NOMO-1 treated with dmso at 0.1 percent for 144 hours (cell line): ENCODE results near the gene TMEM234.
A peak's percentile ranks its signal among the peaks of the same experiment; 100 is the strongest.

Experiments
- DNase-seq: peaks from one replicate; lab custom pipeline; 2025; ENCODE audit not compliant: unreplicated experiment; lab: John Stamatoyannopoulos, UW

The TMEM234 gene

DNA sequence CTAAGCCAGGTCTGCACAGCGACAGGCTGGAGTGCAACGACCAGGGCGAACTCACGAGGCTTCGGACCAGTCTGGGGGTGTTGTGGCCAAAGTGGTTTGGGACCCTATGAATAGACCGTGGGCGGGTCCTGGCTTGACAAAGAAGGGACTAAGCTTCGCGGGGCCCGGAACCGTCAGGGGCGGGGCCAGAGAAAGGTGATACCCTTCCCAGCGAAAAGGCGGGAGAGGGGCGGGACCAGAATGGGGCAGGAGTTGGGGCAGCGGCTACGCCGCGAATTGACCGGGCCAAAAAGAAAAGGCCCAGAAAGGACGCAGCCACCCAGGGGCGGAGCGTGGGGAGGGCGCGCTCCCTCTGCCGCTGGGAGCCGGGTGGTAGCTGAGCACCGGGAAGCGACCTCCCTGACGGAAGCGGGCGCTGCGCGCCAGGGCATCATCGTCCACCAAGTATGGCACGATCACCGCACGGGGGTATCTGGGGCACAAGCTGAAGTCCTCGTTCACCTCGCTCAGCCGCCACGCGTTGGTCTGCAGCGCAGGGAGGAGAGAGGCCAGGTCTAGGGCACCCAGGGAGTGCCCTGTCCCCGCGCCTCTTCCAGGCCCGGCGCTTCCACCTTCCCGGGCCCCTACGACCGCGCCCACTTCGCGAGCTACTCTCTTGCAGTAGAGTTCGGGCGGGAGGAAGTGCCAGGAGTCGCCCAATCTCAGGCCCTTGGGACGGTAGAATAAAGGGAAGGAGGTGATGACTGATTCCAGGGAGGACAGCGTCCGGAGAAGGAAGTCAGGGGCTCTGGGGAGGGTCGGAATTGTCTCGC lies 18.2 kb upstream of the TMEM234 start:
- peak; percentile 70 for DNase-seq

DNA sequence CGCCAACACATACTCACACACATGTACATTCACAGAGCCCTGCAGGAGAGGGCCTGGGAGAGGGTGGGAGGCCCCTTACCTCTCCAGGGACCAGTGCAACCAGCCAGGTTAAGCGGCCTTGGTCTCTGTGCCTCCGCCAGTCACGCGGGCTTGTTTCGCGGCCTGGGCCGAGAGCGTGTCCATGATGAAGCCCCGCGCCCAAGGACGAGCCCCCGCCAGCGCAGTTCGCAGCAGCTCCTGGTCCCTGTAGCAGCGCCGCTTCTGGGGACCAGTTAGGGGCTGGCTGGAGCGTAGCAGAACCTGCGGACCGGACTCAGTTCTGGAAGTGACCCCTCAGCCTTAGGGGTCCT lies 17.6 kb upstream of the TMEM234 start:
- no peak for DNase-seq

DNA sequence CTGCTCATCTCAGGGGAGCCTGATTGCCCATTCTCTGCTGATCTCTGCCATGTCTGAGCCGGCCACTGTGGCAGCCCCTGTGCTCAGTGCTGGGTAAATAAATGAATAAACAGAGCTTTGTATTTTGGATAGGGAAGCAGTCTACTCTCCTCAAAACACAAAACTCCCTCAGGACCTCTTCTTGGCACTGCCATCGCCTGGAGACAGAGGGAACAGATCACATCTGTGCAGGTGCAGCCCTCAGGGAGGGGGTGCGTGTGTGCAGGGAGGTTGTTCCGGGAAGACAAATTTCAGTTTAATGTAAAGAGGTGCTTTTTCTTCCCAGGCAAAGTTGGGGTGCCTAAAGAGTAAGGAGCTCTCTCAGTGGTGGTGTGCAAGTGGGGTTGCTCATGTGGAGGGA lies 17.2 kb upstream of the TMEM234 start:
- no peak for DNase-seq

DNA sequence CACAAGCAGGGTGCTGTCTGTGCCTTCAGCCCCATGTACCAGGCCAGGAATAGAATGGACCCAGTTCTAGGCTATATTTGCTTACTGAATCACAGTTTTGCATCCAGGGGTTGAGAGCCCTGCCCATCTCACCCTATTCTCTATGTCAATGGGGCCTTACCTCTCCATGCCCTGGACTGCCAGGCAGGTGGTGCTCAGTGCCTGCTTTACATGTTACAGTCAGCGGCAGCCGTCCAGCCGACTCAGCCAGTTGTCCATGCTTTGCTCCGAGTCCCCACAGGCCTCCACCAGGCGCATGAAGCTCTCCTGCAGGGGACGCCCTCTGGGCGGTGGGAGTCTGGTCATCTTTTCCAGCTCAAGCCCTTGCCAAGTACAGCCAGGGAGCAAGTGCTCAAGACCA lies 12.6 kb upstream of the TMEM234 start:
- no peak for DNase-seq

DNA sequence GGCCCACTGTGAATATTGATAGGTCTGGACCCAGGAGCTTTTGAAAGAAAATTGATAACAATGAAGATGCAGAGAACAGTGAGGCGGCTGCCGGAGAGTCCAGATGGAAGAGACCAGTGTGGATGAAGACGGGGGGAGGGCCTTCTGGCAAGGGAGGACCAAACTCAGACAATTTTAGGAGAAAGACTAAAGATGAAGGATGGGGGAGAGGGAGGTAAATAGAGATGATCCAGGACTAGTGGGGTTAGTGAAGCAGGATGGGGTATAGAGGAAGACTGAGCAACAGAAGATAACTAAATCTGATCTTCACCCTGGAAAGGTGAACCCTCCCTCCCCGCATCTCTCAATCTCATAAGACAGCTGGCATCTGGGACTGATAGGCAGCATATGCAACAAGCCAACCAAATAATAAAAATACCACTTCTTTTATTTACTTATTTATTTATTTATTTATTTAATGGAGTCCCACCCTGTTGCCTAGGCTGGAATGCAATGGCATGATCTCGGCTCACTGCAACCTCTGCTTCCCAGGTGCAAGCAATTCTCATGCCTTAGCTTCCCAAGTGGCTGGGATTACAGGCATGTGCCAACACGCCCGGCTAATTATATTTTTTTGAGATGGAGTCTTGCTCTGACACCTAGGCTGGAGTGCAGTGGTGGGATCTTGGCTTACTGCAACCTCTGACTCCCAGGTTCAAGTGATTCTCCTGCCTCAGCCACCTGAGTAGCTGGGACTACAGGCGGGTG lies 10.6 kb upstream of the TMEM234 start:
- no peak for DNase-seq

DNA sequence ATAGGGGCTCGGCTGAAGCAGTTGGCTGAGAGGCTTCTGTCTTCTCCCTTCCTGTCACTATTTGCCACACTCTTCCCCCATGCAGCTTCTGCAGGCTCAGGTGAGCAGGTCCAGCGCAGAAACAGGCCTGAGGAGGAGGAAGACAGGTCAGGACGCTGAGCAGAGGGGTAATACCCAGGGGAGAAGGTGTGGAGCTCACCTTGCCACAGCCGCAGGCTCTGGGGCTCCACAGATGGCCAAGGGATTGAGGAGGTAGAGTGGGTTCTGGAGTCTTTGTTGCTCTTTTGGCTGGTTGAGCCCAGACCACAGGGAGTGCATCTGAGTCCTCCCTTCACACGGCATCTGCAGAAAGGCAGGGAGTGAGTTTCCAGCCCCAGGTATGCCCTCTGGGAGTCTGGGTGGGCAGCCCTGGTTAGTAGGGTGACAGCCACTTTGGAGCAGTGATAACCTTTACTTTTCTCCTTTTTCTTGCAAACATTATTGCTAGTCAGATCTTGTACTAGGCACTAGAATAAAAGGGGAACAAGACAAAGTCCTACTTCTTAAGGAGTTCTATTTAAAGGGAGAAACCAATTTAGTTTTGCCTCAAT lies 9.8 kb upstream of the TMEM234 start:
- no peak for DNase-seq

DNA sequence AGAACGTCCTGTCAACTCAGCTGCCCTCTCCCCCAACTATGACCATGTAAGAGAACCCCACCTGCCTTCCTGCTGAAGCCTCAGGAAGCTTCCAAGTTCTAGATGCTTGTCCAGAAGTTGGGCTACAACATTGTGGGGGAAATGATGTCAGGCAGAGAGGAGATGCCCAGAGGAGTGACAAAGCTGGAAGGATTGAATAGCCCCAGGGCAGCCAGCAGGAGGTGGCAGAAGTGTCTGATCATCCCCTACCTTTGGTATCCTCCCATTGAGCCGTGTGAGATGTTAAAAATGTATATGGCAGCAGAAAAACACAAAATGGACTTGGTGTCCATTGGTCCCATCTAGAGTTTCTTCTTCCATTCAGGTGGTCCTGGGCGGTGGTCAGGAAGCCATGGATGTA lies 6.6 kb upstream of the TMEM234 start:
- DNase-seq: no peak

DNA sequence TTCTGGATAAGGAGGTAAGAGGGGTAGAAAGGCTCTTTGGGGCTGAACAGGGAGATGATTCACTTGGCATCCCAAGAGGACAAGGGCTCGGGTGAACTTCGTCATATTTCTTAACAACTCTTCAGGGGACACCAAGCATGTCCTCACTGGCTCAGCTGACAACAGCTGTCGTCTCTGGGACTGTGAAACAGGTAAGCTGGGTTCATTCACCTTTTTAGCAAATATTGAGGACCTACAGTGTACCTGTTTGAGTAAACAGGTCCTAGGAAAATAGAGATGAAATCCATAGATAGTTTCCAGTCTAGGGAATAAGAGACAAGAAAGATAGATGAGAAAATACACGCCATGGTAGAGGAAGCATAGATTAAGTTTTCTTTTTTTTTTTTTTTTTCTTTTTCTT lies 2.1 kb upstream of the TMEM234 start:
- no peak for DNase-seq

DNA sequence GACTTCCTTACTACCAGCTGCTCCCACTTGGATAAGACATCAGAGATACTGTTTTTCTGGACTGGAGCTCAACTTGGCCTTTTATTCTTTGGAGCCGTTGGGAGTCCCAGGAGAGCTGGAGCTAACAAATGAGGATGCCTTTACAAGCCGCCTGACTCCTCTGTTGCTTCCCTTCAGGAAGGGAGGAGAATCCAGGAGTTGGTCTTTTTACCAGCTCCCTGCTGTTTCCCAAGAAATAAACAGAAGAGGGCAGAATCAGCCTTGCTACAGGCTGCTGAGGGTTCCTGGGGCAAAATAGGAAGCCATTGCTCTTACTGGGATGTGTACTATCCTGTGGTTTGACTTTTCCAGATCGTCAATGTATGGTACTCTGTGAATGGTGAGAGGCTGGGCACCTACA lies 1.5 kb upstream of the TMEM234 start:
- DNase-seq: no peak

DNA sequence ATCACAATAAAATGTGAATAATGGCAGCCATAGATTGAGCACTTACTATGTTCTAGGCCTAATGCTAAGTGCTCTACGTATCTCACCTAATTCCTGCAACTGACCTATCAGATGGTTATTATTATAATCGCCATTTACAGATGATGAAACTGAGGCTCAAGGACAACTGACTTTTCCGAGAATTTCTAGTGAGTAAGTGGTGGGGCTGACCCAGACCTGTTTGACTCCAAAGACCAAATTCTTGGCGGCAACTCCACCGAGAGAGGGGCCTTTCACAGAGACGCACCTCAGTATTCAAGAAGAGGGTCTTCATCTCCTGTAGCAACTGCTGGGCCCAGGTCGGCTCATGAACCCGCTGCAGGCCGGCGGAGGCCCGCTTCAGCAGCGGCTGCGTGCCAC lies 573 bp downstream of the TMEM234 start:
- no peak for DNase-seq

DNA sequence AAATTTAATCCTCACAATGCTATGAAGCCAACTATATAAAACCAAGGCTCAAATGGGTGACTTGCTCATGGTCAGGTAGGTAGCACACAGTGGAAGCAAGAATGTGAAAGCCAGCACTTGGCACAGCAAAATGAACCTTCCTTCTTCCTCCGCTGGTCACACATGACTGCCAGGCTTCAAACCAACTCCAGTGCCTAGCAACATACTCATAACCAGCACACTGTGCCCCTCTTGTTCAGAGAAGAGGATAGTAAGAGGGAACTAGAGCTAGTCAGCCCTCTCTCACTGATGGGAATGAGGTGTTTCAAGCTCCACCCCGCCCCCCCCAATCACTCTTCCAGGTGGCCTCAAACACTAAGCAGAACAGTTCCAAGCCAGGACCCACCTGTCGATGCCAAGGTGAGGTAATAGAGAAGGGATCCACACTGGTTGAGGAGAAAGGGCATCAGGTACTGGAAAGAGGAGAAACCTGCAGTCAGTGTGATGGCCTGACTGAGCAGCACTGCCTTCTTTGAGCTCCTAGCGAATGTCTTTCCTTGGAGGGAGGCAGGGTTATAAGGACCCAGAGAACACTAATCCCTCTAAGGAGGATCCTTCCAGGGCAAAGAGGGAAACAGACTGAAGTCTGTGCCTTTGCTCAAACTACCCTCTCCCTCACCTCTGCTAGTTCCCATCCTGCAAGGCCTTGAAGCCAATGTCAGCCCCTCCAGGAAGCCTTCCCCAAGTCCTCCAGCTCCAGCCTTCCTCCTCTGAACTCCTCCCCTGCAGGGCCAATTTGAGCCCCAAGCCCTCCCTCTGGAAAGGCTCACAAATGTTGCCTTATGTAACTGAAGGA lies 1.2 kb downstream of the TMEM234 start:
- DNase-seq: no peak

DNA sequence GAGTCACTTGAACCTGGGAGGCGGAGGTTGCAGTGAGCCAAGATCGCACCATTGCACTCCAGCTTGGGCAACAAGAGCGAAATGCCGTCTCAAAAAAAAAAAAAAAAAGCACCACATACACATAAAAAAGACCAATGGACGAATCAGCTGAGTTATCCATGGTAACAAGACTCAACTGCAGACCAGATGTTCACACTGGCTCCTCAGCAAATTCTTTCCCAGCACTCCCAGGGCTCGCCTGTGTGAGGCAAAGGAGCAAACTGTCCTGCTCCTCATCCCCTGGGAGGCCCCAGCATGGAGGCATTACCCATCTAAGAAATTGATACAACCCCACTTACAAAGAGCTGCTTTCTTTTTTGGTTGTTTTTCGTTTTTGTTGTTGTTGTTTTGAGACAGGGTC lies 3.1 kb downstream of the TMEM234 start:
- no peak for DNase-seq

DNA sequence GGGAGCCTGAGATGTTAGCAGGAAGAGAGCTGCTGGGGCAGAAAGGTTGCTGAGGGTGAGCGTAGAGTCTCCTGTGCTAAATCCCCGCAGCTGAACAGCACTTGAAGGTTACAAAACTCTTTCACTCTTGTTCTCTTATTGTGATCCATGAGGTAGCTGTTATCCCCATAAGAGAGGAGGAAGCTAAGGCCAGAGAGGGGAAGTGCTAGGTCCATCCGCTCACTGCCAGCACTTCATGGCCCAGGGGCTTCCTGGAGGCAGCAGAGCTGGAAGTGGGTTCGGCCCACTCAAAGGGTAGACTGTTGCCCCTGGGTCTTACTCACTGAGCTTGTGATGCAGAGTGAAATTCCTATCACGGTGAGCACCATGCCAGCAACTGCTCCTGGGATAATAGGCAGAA lies 5.6 kb downstream of the TMEM234 start:
- DNase-seq: no peak

DNA sequence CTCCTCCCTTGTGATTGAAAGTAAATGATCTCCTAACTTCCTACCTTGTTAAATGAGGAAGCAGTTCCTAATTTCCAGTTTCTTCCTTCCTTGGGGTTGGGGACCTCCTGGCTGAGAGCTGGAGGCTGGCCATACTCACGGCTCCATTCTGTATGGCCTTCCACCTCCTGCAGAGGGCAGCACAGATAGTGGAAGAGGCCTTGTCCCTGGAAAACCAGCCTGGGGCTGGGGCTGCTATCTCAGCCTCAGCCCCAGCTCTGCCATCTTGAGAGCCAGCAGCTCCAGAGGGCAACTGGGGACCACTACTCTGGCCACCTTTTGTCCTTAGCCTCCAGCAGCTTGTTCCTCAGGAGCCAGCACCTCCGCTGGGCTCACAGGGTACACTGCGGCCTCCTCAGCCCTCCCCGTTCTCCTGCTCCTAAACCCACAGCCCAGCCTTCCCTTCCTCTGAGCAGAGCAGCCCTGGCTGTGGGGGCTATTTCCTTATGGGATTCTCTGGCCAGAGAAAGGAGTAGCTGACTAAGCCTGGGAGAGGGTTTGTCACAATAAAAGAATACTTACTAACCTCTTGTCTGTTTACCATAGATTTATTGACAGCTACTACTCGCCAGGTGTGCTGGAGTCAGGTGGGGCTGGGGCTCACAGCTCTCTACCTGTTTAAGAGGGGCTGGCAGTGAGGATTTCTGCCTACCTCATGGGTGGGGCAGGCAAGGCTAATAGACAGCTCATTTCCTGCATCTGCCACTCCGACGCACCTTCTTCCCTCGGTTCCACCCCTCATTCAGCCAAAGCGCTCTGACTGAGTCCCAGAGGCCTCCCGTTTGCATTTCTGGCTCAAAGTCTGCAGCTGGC lies 6.3 kb downstream of the TMEM234 start:
- peak; percentile 32 for DNase-seq

DNA sequence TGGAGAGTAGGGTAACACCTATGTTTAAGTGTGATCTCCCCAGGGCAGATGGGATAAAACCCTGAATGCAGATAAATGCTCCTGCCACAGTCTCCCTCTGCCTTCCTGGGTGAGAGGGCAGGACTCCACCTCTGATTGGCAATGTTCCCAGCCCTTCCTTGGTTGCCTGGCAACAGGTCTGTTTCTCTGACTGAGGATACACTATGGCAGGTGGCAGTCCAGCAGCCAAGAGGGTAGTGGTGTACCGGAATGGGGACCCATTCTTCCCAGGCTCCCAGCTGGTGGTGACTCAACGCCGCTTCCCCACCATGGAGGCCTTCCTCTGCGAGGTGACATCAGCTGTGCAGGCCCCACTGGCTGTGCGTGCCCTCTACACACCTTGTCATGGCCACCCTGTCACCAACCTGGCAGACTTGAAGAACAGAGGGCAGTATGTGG lies 13.2 kb downstream of the TMEM234 start, which contains the start of gene DCDC2B:
Gene DCDC2B (plus strand): TSS at position 199 of the 438 bp plus-strand sequence. CDS start 5 bp downstream, at position 204.
- DNase-seq: no peak

DNA sequence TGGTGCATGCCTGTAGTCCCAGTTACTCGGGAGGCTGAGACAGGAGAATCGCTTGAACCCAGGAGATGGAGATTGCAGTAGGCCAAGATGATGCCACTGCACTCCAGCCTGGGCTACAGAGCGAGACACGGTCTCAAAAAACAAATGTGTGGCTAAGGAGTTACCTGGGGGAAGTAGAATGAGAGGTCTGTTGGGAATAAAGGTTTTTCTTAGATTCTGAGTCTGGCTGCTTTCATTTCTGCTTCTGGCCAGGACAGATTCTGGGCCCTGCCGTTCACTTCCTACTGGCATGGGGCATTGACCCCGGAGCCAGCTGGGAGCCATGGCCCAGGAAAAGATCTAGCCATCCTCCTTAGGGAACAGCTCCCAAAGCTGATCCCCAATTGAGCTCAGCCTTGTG lies 13.7 kb downstream of the TMEM234 start:
- no peak for DNase-seq

DNA sequence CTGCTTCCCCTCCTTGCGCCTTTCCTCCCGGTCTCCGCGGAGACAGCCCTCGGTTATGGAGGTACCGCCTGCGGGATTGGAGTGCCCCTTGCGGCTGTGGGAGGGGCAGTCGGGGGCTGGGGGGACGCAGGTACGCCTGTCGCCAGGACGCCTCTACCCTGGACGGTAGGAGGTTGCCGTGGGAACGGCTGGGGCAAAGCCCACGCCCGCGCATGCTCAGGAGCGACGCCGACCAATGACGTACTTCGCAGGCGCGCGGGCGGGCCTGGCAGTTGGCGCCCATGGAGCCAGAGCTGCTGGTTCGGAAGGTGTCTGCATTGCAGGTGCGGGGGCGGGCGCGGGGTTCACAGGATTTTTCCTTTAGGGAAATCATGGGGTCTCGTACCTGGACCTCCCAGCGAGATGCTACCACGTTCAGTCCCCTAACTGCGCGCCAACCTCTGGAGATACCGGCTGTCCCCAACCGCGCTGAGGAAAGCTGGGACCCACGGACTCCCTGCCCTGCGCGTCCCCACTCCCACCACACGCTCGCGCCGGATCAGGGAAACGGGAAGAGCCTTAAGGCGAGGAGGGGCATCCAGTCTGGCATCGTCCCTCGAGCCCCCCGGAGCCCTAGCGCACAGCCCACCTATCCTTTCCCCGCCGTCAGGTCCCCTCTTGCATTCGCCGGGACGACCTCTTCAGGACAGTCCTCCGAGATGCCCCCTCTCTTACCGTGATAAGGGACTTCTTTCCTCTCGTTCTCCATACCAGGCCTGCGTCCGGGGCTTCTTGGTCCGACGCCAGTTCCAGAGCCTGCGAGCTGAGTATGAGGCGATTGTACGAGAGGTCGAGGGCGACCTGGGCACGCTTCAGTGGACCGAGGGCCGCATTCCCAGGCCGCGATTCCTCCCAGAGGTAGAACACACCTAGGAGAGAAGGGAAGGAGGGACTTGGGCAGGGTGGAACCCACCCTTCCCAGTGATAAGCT lies 16.5 kb downstream of the TMEM234 start, which contains the start of gene IQCC:
Gene IQCC (plus strand): TSS at position 271 of the 970 bp plus-strand sequence. CDS start 11 bp downstream, at position 282.
- peak; percentile 61 for DNase-seq

DNA sequence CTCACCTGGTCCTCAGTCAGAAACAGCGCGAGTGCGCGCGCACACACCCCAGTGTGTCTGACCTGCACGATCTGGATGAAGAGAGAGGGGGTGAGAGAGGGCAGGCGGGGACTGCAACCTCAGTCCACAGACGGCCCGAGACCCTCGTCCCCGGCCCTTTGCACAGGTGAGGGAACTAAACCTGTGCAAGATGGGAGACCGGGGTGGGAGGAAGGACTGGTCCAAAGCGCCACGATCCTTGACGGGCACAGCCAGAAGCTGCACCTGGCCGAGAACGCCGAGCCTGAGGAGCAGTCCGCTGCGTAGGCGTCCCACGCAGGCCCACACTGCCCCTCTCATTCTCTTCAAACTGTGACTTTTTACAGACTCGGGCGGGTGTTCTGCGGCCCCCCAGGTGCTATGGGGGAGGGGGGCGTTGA lies 17.2 kb downstream of the TMEM234 start:
- no peak for DNase-seq
